ENCODE data around the gene TENM4. TPM values are rescaled to one million over a fixed set of nuclear protein-coding genes. Genes with fewer than 3 reads are reported as not detected.

The TENM4 gene
- total RNA-seq, 1 experiment from 2014 or later, result 0.39 TPM

DNA sequence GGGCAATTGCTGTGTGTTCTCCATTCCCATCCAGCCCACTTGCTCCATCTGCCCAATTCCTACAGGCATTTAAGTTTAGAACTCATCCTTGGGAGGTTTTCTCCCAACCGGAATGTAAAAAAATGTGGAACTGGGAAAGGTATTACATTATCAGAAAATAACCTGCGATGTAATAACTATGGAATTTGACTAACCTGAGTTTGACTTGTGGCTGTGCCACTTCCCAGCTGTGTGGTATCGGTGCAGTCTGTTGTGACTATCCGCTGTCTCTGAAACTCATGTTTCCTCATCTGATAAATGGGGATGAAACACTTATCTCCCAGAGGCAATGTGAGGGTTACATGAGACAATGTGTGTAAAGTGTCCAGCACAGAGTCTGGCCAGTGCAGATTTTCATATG, 77.6 kb downstream of the TENM4 start:
- ATAC-seq (no peak), DNase-seq (ENCODE audit: low read depth, low spot score) (no peak)

DNA sequence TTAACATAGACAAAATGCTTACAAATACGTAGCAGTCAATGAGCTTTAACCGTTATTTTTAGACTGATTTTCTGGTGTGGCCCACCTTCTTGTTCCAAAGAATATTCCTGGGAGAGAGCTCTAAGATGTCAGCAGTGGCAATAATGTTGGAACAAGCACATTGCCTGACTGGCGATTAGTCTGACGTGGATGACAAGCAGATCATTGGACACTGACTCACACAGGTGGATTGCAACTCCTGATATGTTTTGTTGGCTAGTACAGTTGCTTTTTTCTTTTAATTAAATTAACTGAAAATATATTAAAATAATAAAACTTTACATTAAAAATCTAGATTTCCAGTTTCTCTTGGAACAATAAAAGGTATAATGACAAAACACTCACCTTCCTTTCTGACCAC, 78.0 kb downstream of the TENM4 start:
- no peaks in the 10 kb centered on the region for H3K36me3 ChIP-seq (ENCODE audit: control insufficient read depth, insufficient read depth, low read length)
- no peak for TF ChIP-seq TCF7L2 (IDR thresholded peaks at IDR 0.05; ENCODE audit: low read depth, low read length)
- H3K4me3 ChIP-seq (ENCODE audit: low read depth in 2 of 2, low read length in 2 of 2), result no peak overlapping the region
- CTCF ChIA-PET, result no interaction called here
- ATAC-seq, result no peak
- no peaks in the 10 kb centered on the region for H3K4me1 ChIP-seq (ENCODE audit: control insufficient read depth, insufficient read depth, low read length)
- no peaks in the 10 kb centered on the region for H3K9me3 ChIP-seq (ENCODE audit: control insufficient read depth, insufficient read depth, low read depth, low read length)
- H3K27me3 ChIP-seq (ENCODE audit: control insufficient read depth, insufficient read depth, low read length), result no peaks in the 10 kb centered on the region
- BruUV-seq (replicated peaks), result no TSS peak
- no peak overlapping the region for H3K27ac ChIP-seq (ENCODE audit: low read length)
- POLR2A ChIA-PET, result no interaction called here
- intact Hi-C loops (cut with micrococcal nuclease; ENCODE audit: unreplicated experiment) (no loop called here), in situ Hi-C loops (cut with HindIII; ENCODE audit: low pct_unique_long_range_greater_than_20kb, low sequenced_read_pairs) (no loop called here)
- no peak for DNase-seq (ENCODE audit: low read depth, low spot score)

More for the DNA sequence above, 77.6 kb downstream of the TENM4 start:
- Histone ChIP-seq H3K4me1 (ENCODE audit: control insufficient read depth, insufficient read depth, low read length) (no peaks in the 10 kb centered on the region), H3K27me3 (ENCODE audit: control insufficient read depth, insufficient read depth, low read length) (no peaks in the 10 kb centered on the region), H3K36me3 (ENCODE audit: control insufficient read depth, insufficient read depth, low read length) (no peaks in the 10 kb centered on the region), H3K27ac (ENCODE audit: low read length) (no peak overlapping the region), H3K4me3 (ENCODE audit: low read depth in 2 of 2, low read length in 2 of 2) (no peak overlapping the region), H3K9me3 (ENCODE audit: control insufficient read depth, insufficient read depth, low read depth, low read length) (no peaks in the 10 kb centered on the region)
- BruUV-seq (replicated peaks), result no TSS peak
- TF ChIP-seq TCF7L2 (IDR thresholded peaks at IDR 0.05; ENCODE audit: low read depth, low read length), result no peak
- no peak for TF ChIP-seq POLR2AphosphoS5 (IDR thresholded peaks at IDR 0.05; ENCODE audit: low read depth, low read length)
- TF ChIP-seq, protein P1, sequence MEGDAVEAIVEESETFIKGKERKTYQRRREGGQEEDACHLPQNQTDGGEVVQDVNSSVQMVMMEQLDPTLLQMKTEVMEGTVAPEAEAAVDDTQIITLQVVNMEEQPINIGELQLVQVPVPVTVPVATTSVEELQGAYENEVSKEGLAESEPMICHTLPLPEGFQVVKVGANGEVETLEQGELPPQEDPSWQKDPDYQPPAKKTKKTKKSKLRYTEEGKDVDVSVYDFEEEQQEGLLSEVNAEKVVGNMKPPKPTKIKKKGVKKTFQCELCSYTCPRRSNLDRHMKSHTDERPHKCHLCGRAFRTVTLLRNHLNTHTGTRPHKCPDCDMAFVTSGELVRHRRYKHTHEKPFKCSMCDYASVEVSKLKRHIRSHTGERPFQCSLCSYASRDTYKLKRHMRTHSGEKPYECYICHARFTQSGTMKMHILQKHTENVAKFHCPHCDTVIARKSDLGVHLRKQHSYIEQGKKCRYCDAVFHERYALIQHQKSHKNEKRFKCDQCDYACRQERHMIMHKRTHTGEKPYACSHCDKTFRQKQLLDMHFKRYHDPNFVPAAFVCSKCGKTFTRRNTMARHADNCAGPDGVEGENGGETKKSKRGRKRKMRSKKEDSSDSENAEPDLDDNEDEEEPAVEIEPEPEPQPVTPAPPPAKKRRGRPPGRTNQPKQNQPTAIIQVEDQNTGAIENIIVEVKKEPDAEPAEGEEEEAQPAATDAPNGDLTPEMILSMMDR (IDR thresholded peaks at IDR 0.05), result no peak
- no peak for TF ChIP-seq SIN3A (IDR thresholded peaks at IDR 0.05; ENCODE audit: borderline replicate concordance, insufficient read depth, low read depth, low read length)
- TF ChIP-seq, protein P2, sequence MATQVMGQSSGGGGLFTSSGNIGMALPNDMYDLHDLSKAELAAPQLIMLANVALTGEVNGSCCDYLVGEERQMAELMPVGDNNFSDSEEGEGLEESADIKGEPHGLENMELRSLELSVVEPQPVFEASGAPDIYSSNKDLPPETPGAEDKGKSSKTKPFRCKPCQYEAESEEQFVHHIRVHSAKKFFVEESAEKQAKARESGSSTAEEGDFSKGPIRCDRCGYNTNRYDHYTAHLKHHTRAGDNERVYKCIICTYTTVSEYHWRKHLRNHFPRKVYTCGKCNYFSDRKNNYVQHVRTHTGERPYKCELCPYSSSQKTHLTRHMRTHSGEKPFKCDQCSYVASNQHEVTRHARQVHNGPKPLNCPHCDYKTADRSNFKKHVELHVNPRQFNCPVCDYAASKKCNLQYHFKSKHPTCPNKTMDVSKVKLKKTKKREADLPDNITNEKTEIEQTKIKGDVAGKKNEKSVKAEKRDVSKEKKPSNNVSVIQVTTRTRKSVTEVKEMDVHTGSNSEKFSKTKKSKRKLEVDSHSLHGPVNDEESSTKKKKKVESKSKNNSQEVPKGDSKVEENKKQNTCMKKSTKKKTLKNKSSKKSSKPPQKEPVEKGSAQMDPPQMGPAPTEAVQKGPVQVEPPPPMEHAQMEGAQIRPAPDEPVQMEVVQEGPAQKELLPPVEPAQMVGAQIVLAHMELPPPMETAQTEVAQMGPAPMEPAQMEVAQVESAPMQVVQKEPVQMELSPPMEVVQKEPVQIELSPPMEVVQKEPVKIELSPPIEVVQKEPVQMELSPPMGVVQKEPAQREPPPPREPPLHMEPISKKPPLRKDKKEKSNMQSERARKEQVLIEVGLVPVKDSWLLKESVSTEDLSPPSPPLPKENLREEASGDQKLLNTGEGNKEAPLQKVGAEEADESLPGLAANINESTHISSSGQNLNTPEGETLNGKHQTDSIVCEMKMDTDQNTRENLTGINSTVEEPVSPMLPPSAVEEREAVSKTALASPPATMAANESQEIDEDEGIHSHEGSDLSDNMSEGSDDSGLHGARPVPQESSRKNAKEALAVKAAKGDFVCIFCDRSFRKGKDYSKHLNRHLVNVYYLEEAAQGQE (IDR thresholded peaks at IDR 0.05; ENCODE audit: insufficient read depth in 1 of 2, low read depth in 2 of 2, low read length in 1 of 2), result no peak
- in situ Hi-C loops (cut with HindIII; ENCODE audit: low pct_unique_long_range_greater_than_20kb, low sequenced_read_pairs), result no loop called here
- intact Hi-C loops (cut with micrococcal nuclease; ENCODE audit: unreplicated experiment), result no loop called here
- ChIA-PET CTCF (no interaction called here), POLR2A (no interaction called here)

DNA sequence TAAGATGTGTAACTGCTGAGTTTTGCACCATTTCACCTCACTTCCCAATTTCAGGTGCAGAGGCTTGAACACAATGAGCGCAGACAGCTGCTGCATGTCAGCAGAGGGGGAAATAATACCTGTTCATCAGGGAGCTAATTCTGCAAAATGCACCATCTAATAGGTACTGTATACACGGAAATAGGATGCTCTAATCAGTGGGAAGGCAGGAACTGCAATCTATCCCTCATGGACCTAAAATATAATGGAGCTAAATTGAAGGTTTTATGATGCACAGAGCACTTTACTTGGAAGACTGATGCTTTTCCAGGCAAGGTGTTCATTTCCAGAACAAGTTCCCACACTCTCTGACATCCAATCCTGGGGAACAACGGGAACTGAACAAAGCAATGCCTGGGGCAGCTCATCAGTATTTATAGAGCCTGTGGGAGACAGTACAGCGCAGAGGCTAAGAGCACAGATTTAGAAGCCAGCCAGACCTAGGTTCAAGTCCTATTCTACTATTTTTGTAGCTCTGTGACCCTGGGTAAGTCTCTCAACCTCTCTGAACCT, 78.5 kb downstream of the TENM4 start:
- no peak overlapping the region for H3K27ac ChIP-seq (ENCODE audit: low read length)
- no peak overlapping the region for H3K4me3 ChIP-seq (ENCODE audit: low read depth in 2 of 2, low read length in 2 of 2)
- BruUV-seq (replicated peaks), result no TSS peak
- DNase-seq (ENCODE audit: low read depth, low spot score), result no peak
- intact Hi-C loops (cut with micrococcal nuclease; ENCODE audit: unreplicated experiment) (no loop called here), in situ Hi-C loops (cut with HindIII; ENCODE audit: low pct_unique_long_range_greater_than_20kb, low sequenced_read_pairs) (no loop called here)
- TF ChIP-seq, protein P2 (IDR thresholded peaks at IDR 0.05; ENCODE audit: insufficient read depth in 1 of 2, low read depth in 2 of 2, low read length in 1 of 2), result no peak
- no peak for TF ChIP-seq SIN3A (IDR thresholded peaks at IDR 0.05; ENCODE audit: borderline replicate concordance, insufficient read depth, low read depth, low read length)
- no peak for TF ChIP-seq TCF7L2 (IDR thresholded peaks at IDR 0.05; ENCODE audit: low read depth, low read length)
- no peak for TF ChIP-seq POLR2AphosphoS5 (IDR thresholded peaks at IDR 0.05; ENCODE audit: low read depth, low read length)
- TF ChIP-seq, protein P1 (IDR thresholded peaks at IDR 0.05), result no peak
- H3K36me3 ChIP-seq (ENCODE audit: control insufficient read depth, insufficient read depth, low read length), result no peaks in the 10 kb centered on the region
- H3K27me3 ChIP-seq (ENCODE audit: control insufficient read depth, insufficient read depth, low read length), result no peaks in the 10 kb centered on the region
- ChIA-PET POLR2A (no interaction called here), CTCF (no interaction called here)
- no peaks in the 10 kb centered on the region for H3K9me3 ChIP-seq (ENCODE audit: control insufficient read depth, insufficient read depth, low read depth, low read length)
- ATAC-seq, result no peak
- H3K4me1 ChIP-seq (ENCODE audit: control insufficient read depth, insufficient read depth, low read length), result no peaks in the 10 kb centered on the region
